NCI-H69 (cell line): ENCODE results near the gene CAB39.
A peak's percentile ranks its signal among the peaks of the same experiment; 100 is the strongest.

Source experiments
- DNase-seq: peaks from one replicate; lab custom pipeline; 2025; lab: John Stamatoyannopoulos, UW

CAB39 gene

GRCh38 chr2:230863442-230864121 is 150.9 kb downstream of the CAB39 start:
- peak; percentile 63 for DNase-seq

- DNase-seq = no peak
Observed at GRCh38 chr2:230864122-230864604, 151.5 kb downstream of the CAB39 start.

- peak; percentile 75 for DNase-seq
Observed at GRCh38 chr2:230864605-230865306, 152.1 kb downstream of the CAB39 start, which contains the start of gene ITM2C. TSS of gene ITM2C (plus strand) at chr2:230864942. CDS start at chr2:230865026, 84 bp downstream.

- peak; percentile 19 for DNase-seq
Observed at GRCh38 chr2:230865307-230865765, 152.7 kb downstream of the CAB39 start.

- DNase-seq = peak; percentile 26
Observed at GRCh38 chr2:230865766-230866755, 153.4 kb downstream of the CAB39 start.

GRCh38 chr2:230866756-230867523 is 154.3 kb downstream of the CAB39 start:
- peak; percentile 78 for DNase-seq

GRCh38 chr2:230868161-230868946 is 155.7 kb downstream of the CAB39 start:
- DNase-seq = peak; percentile 73

GRCh38 chr2:230868947-230869913 is 156.6 kb downstream of the CAB39 start:
- peak; percentile 37 for DNase-seq

GRCh38 chr2:230869914-230870543 is 157.4 kb downstream of the CAB39 start:
- no peak for DNase-seq
